NCI-H1105 (cell line): ENCODE data around the gene ACAA2.

Source experiments
- DNase-seq: peaks from one replicate; lab custom pipeline; 2025; lab: John Stamatoyannopoulos, UW

The ACAA2 gene

DNA sequence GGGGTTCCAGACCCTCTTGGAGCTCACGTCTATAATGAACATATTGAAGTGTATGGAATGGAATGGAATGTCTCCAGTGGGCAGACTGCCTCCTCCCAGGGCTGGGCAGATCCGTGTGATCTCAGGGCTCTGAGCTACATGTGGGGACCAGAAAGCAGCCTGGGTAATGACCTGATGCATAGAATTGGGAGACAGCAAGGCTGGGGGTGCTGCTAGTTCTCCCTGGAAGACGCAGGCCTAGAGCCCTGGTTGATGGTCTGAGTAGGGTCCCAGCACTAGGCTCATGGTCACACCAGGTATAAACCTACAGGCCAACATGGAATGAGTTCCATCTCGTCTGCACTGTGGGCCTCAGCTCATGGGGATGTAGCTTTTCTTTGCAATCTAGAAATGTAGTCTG lies 46.7 kb downstream of the ACAA2 start:
- DNase-seq, result no peak

DNA sequence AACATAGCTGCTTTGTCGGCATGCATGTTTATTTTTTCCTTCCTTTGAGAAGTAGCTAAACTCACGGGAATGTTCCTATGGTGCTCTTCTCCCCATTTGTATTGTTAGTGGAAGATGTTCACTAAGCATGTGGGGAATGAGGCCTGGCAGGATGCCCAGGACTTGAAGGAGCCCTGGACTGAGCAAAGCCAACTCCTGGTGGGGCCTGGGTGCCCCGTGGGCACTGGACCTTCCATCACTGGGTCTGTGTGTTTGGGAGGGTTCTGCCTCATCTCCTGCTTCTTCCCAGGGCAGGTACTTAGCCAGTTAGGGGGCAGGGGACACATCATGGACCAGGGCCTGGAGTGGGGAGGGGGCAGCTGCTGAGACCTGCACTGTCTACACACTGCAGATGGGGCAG lies 49.3 kb downstream of the ACAA2 start:
- DNase-seq, result no peak

DNA sequence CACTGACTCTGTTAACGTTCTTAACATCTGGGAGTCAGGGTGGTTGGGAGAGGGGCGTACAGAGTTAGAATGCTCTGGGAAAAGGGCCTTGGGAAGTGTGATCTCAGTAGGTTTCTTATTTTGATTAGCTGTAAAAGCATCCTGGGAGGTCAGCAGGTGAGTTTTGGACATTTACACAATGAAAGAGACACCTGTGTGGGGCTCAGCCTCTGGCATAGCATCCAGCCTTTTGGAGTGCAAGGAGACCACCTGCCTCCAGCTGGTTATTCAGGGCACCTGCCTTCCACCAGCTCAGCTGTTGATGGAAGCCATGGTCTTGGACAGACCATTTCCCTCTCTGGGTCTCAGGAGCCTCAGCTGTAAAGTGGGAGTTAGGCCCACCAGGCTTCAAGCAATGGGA lies 49.7 kb downstream of the ACAA2 start:
- no peak for DNase-seq

DNA sequence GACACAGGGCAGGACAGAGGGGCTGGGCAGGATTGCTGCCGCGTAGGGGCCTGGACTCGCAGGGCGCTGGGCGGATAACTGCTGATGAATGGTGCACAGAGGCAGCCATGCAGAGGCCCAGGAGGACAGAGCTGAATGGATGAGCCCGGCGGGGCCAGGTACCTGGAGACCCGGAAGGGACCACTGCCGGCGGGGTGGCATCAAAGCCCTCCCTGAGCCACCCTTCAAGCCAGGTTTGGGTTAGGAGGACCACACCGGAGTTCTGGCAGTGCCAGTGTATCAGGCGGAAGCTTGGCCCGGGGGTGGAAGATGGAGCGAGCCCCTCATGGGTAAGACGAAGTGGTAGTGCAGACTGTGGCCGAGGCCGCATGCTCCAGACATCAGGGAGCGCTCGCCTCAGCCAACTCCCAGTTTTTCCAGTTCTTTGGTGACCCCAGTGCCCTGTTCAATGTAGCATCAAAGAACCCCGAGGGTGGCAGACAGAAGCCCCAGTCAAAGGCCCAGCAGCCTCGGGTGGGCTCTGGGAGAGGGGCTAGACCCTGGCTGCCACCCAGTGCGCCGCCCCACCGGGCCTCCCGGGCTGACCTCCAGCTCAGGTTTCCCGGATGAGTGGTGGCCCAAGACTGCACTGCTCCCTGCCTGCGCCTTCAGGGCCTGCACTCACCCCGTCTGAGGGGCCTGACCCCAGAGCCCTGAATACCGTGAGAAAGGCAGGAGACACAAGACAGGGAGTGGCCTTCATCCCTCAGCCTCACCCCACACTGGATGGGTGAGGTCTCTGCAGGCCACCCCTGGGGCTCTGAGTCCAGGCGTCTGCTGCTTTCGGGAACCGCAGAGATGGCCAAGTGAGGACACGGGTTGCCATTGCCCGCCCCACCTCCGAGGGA lies 50.9 kb downstream of the ACAA2 start:
- DNase-seq, result no peak

DNA sequence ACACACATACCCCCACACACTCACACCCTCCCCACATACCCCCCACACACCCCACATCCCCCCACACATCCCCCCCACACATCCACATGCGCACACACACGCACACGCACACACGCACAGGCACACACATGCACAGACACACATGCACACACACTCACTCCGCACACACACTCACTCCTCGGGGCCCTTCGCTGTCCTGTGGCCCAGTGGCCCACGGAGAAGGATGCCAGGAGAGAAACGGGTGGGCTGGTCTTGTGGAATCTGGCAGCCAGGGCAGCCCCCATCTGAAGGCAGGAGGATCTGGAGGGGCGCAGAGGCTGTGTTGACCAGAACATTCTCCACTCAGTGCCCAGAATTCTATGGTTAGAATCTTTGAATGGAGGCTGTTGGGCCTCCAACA lies 51.6 kb downstream of the ACAA2 start:
- no peak for DNase-seq

DNA sequence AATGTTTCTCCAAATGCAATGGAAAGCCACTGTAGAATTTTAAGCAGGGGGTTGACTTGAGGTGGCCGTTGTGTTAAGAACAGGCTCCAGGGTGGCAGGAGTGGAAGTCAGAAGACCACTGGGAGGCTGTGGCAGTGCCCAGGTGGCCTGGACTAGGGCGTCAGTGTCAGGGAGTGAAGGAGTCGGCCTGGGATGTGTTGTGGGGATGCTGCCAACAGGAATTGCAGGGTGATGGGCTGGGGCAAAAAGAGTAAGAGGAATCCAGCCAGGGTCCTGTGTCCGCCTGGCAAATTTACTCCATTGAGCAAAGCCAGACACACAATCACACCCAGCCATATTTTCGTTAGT lies 55.1 kb downstream of the ACAA2 start:
- DNase-seq, result no peak

DNA sequence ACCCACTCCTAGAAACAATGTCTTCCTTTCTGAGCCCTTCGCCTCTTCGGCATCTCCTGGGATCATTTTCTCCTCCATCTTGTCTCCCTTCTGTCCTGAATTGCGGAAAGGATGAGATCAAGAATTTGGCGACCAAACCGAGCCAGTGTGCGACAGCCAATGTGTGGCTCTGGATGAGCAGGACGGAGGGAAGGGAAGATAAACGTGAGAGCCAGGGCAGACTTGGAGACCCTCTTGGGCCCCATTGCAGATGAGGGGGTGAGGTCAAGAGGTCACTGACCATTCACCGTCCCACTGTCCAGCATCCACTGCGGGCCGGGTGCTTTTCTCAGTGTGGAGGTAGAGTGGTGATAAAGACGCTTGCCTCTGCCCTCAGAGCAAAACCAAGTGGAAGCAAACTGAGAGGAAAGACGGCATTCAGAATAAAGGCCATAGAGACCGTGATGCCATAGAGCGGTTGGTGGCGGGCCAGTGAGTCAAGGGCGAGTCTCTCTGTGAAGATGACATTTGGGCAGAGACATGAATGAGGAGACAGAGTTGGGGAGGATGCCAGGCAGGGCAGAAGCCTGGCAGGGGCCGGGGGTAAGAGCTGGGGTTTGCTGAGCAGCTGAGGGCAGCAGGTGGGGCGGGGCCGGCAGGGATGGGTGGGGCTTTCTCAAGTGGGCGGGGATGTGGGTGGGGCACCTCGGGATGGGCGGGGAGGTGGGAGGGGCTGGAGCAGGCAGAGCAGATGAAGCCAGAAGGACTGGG lies 55.6 kb downstream of the ACAA2 start:
- DNase-seq, result no peak

DNA sequence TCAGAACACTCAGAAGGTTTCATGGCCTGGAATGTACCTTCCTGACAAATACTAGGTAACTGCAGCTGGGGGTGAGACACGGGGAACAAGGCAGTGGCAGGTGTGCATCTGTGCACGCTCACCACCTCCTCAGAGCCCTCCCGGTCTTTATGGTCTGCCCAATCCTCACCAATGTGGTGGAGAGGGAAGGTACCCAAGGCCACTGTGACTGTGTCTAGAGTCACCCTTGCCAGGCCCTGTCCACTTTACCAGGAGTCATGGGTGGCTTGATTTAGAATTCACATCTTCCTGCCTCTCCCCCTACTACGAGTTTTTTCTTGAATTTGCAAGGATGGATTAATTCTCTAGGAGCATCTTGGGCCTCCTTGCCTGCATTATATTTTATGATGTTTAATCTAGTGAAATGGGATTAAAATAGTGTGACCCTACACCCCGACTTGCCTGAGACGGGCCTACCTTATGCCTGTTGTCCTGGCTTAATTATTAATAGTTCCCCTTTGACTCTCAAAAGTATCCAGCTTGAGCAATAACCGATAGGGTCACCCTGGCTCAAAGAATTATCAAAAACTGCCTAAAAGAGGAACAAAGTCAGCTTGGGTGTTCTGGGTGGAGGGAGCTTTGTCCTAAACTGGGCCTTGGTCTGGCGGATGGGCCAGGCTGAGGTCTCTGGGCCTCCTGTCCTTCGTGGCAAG lies 56.5 kb downstream of the ACAA2 start:
- no peak for DNase-seq

DNA sequence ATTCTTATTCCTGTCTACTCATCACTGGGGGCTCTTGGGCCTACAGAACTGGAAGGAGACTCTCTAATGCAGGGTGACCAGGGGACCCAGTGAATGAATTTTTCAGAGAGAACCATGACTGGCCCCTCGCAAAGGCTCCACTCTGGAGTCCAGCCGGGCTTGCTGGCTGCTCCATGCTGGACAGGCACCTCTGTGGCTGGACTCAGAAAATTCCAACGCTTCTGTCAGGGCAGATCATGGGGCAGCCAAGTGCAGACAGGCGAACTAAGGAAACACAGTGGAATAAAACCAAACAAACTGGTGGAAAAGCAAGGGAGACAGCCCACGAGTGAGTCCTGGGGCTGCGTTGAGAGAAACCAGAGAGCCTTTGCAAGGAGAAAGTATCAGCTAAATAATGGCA lies 57.2 kb downstream of the ACAA2 start:
- DNase-seq, result no peak

DNA sequence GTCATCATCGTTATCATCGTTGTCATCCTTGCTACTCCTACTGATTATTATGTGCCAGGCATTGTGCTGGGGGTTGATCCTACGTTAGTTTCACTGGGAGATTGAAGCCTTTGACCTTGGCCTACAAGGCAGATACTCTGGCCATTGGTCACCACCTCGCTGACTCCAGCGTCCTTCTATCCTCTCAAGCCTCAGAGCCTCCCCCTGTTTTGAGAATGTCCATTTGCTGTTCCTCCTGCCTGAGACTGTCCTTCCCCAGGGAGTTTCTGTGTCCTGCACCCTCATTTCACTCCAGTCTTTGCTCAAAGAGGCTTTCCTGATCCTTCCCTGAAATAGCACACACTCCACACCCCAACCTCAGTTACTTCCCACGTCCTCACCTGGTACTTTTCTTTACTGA lies 57.8 kb downstream of the ACAA2 start:
- no peak for DNase-seq

DNA sequence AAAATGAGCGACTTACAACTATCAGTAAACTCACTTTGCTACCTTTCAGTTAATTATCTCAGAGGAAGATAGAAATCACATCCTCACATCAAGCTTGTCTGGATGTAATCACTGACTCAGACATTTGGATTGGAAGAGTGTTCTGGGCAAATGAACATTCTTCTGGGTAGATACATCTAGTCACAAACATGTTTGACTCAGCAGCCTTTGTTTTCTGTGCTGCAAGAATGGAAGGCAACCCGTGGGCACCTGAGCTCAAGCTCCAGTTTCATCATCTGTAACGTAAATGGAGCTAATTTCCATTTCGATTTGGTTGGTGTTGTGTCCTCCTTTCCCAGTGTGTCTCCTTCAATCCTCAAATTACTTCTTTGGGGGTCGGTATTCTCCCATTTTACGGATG lies 58.5 kb downstream of the ACAA2 start:
- no peak for DNase-seq

DNA sequence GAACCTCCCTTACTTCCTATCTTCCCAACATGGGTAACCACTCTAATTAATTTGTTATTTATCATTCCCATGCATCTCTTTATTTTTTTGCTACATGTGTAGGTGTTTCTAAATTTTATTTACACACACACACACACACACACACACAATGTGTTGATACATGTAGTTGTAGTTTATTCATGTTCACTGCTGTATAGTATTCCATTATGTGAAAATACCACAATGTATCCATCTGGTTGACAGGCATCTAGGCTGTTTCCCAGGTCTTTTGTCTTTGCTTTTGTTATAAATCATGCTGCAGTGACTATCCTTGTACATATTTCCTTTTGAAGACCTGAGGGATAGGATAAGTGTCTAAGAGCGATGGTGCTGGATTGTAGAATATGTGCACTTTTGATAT lies 59.7 kb downstream of the ACAA2 start:
- DNase-seq, result no peak

DNA sequence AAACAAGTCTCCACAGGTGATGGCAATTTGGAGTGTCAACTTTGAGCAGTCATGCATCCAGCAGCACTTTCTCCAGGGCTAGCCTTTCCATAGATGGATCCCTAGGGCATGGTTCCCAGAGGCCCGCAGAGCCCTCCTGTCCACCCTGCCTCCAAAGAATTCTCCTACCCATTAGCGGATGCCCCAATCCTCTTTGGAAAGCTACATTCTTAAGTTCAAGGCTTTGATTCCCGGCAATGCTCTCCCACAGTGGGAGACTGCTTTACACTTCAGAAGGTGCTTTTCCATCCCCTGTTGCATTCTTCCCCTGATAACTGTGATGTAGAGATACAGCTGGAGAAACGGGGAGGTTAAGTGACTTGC lies 61.3 kb downstream of the ACAA2 start:
- no peak for DNase-seq

DNA sequence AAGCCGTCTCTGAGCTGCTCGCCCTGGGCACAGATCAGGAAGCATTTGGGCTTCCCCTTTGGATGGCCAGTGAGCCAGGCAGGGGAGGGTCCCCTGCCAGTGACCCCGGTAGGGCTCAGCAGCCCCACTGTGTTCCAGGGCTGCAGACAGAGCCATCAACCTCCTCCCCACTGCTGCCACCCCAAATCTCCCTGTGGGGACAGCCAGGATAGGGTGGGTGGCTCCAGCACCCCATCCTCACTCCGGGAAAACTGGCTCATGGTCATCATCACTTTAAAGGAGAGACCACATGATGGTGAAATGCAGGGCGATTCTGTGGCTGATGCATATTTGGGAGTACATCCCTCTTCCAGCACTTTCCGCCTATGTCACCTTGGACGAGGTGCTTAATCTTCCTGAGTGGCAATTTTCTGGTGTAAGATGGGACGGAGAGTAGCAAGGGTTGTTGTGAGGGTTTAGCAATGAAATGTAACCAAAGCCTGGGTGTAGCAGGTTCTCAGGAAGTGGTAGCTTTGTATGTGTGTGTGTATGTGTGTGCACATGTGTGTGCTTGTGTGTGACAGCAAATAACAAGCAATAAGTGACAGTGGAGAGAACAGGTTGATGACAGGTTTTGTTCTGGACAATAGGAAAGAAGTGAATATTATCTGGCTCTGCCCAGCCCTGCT lies 61.8 kb downstream of the ACAA2 start:
- DNase-seq, result no peak

DNA sequence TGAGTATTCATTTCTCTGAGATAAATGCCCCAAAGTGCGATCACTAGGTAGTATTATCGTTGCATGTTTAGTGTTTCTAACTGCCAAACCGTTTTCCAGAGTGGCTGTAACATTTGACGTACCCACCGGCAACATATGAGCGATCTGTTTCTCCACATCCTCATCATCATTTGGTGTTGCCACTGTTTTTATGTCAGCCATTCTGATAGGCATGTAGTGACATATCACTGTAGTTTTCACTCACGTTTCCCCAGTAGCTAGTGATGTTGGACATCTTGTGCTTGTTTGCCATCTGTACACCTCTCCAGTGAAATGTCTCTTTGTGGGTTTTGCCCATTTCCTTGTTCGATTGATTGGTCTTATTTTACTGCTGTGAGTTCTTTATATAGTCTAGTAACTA lies 63.8 kb downstream of the ACAA2 start:
- no peak for DNase-seq

DNA sequence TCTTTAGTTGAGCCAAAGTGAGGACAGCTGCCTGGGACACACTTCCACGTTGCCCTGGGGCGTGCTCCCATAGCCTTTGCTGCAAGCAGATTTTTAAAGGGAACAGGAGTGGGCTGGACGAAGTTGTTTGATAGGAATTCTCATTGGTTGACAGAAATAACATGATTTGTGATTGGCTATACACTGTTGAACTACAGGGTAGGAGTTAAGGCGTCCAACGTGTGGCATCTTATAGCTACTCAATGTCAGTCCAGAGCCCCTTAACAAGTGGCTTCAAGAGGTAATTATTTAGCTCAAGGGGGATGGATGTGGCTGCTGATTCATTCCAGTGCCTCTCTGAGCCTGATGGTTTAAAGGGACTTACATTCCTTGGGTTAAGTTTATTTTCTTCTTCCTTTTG lies 65.5 kb downstream of the ACAA2 start:
- DNase-seq, result no peak

DNA sequence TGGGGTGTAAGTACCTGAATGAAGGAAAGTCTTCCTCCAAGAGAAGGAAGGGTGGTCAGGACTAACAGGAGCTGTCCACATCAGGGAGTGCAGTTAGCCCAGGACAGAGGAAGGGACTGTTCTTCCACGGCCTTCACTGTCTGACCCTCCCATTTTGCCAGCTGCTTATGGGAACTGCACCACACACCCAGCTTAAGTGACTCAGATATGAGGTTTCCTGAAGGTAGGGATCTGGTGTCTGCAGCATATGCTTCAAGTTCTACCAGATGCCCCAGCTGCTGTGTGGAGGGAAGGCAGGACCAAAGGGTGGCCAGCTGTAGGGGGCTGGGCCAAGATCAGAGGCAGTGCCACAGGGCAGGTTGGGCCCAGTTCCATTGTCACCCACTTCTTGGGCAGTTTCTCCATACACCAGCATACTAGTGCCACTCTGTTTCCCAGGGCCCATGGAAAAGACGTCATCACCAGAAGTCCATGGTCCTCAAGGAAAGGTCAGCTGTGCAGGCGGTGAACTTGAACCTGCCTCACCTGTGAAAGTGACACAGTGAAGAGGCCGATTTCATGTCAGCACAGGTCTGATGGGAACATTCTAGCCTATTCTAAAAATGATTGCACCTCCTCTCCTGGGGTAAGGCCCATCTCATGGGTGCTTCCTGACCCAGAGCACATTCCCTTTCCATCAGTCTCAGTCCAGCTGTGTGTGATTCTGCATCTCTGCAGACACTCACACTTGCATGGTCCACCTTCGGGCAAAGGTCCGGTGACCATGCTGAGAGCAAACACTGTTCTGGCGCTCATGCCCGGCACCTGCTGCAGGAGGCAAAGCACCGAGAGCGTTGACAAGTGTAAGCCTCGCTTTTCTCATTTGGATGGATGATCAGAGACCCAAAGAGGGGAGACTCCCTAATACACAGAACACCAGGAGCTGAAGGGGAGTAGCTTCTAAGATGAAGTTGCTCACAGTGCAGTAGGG lies 68.0 kb downstream of the ACAA2 start:
- DNase-seq, result no peak

DNA sequence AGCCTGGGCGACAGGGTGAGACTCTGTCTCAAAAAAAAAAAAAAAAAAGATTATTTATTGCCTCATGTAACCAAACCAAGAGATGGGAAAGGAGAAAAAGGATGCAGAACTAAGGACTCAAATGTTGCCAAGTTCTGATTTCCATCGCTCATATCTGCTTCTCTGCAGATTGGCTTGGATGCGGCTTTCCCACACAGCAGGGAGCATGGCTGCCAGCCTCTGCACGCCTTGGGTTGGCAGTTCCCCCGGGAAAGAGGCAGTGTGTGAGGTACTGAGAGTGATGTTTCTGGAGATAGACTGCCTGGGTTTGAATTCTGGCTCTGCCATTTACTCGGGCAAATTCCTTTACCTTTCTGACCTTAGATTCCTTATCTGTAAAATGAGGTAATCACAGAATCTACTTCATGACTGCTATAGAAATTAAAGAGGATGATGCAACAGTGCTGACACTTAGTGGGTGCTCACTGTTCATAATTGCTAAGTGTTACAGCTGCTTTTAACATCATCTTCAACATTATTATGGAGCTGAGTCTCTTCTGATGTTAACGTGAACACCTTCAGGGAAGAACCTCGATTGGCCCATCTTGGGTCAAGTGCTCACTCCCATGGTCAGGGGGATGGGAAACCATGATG lies 68.8 kb downstream of the ACAA2 start:
- DNase-seq, result no peak

DNA sequence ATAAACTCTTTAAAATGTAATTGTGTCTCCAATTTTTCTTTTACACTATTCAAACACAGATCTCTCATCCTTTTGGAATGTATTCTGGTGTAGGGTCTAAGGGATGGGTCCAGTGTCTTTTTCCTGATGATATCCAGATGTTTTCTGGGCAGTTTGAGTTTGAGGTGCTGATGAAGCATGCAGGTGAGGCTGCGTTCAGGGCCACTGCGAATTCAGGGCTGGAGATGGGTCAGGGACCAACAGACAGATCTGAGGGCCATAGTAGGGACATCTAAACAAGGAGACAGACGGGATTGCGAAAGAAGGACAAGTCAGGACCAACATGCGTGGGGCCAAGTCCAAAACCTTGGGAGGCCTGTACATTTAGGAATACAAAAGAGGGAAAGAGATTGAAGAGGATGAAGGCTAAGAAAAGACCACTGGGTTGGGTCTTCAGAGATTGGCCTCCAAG lies 70.2 kb downstream of the ACAA2 start:
- DNase-seq, result no peak

DNA sequence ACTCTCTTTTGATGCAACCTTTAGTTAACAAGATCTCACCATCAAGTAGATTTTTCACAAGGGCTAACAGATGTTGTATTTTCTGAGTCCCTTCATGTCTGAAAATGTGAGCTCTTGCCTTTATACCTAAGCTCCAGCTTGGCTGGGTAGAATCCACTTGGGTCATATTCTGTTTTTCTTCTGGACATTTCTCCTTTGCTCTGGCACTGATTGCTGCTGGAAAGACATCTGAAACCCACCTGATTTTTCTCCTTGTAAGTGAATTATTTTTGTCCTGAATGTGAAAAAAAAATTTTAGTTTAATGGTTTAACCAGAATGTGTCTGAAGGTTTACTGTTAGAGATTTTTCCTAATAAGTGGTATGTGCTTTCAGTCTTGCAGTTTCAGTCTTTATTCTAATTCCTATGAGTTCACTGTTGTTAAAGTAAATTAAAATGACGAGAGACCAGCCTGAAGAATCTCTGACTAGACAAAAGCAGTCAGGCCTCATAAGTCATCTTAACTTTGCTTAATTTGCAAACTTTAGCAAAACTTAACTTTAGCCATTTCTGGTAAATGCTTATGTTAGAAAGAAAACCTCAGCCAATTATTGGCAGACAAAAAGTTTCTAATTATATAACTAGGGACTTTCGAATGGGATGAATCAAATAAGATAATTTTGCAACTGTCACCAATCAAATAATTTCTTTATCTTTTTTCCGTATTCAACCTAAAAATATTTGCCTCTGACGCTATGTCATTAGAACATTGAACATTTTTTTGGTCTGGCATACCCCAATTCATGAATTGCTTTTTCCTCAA lies 70.8 kb downstream of the ACAA2 start:
- DNase-seq, result no peak
